Natural killer cell (primary cell): ENCODE data around the gene GNMT. TPM values are rescaled to one million over a fixed set of nuclear protein-coding genes. Genes with fewer than 3 reads are reported as not detected.

Source experiments
- ATAC-seq, 3 donors: fragments of 150-1000 bp in 2 of 3; fragments of 200-7000 bp in 1 of 3; cut with Tn5 transposase; 1 replicate in 1 of 3; 2 replicates in 2 of 3; pipeline ENCODE4 v1.10.0; 2021; ENCODE audit warnings: mild to moderate bottlenecking in 2 of 3, moderate library complexity in 2 of 3
- DNase-seq, 2 donors: peaks; one replicate each; pipeline versions ENCODE4 v3.0.0 to v3.0.0-alpha.2; 2013 to 2021; ENCODE audit warnings: mixed read lengths in 1 of 2
- H3K27ac ChIP-seq: one replicate; pipeline ENCODE4 v1.5.1; 2013; ENCODE audit warnings: mild to moderate bottlenecking, low read length
- H3K27me3 ChIP-seq: one replicate; pipeline ENCODE4 v1.6.1; 2013; ENCODE audit warnings: low read length; ENCODE audit not compliant: control insufficient read depth, insufficient read depth
- H3K36me3 ChIP-seq: one replicate; pipeline ENCODE4 v1.6.1; 2013; ENCODE audit warnings: low read length; ENCODE audit not compliant: control insufficient read depth, insufficient read depth
- H3K4me1 ChIP-seq: one replicate; pipeline ENCODE4 v1.6.1; 2013; ENCODE audit warnings: low read length; ENCODE audit not compliant: control insufficient read depth, insufficient read depth
- H3K4me3 ChIP-seq: one replicate; pipeline ENCODE4 v1.5.1; 2013; ENCODE audit warnings: low read length
- H3K9me3 ChIP-seq: one replicate; pipeline ENCODE4 v1.6.1; 2013; ENCODE audit warnings: low read length; ENCODE audit not compliant: control insufficient read depth, insufficient read depth
- H3K27ac Mint-ChIP-seq, 2 donors: one replicate each; pipeline ENCODE4 v1.8.0; 2022; ENCODE audit warnings: mild to moderate bottlenecking in 2 of 2, mixed read lengths in 2 of 2, moderate library complexity in 1 of 2
- H3K27me3 Mint-ChIP-seq, 2 donors: one replicate each; pipeline ENCODE4 v1.8.0; 2022; ENCODE audit warnings: low read depth in 2 of 2, mixed read lengths in 2 of 2
- H3K36me3 Mint-ChIP-seq: one replicate; pipeline ENCODE4 v1.8.0; 2022; ENCODE audit warnings: mixed read lengths
- H3K4me1 Mint-ChIP-seq, 2 donors: one replicate each; pipeline ENCODE4 v1.8.0; 2022; ENCODE audit warnings: mixed read lengths in 2 of 2
- H3K4me3 Mint-ChIP-seq: one replicate; pipeline ENCODE4 v1.8.0; 2022; ENCODE audit warnings: mild to moderate bottlenecking, moderate library complexity, mixed read lengths
- H3K9me3 Mint-ChIP-seq, 2 donors: one replicate each; pipeline ENCODE4 v1.8.0; 2022; ENCODE audit warnings: mixed read lengths in 2 of 2
- WGBS: methylation state at CpG from one replicate; pipeline ENCODE4 v1.1.7; 2013; ENCODE audit warnings: missing lambda C conversion rate; ENCODE audit not compliant: insufficient coverage; 5-methylcytosine and 5-hydroxymethylcytosine counted together
- intact Hi-C: fragments of 100-400 bp; cut with micrococcal nuclease; formaldehyde crosslinking; loops from one replicate; pipeline ENCODE4 v1.14.2; 2022
- total RNA-seq, 4 donors: library from RNA; stranded (reverse); fragments of 120-200 nt in 1 of 4; gene quantifications; one replicate each; pipeline versions ENCODE4 v1.2.3 to v1.2.4, GENCODE V29; 2013 to 2022
- TF ChIP-seq, protein P1 (sequence below): fragments of 200-600 bp; IDR thresholded peaks from one replicate; pipeline ENCODE4 v1.8.0; 2022; ENCODE audit warnings: antibody characterized with exemption

GNMT gene
- total RNA-seq, 3 donors from 2014 or later (not counting 1 experiment from before 2014, with no cell fraction given): 2.0 to 2.8 (median 2.6) TPM

GRCh38 chr6:42937548-42938427 is 22.8 kb upstream of the GNMT start:
- Mint-ChIP-seq H3K27ac (peak overlapping the region in 1 of 2 donors; percentile 72), H3K27me3 (no peaks in the 10 kb centered on the region), H3K9me3 (no peaks in the 10 kb centered on the region), H3K4me1 (peaks cover 11 to 25% of the 10 kb centered on the region in 2 donors), H3K36me3 (peaks cover 7% of the 10 kb centered on the region), H3K4me3 (no peak overlapping the region)
- no peak for ATAC-seq
- Histone ChIP-seq H3K4me3 (no peak overlapping the region), H3K36me3 (peaks cover 69% of the 10 kb centered on the region), H3K4me1 (peaks cover 13% of the 10 kb centered on the region), H3K9me3 (no peaks in the 10 kb centered on the region), H3K27ac (no peak overlapping the region), H3K27me3 (no peaks in the 10 kb centered on the region)
- DNase-seq: no peak
- WGBS: 93% methylated on average over 13 of the region's 13 CpGs
- TF ChIP-seq, protein P1, sequence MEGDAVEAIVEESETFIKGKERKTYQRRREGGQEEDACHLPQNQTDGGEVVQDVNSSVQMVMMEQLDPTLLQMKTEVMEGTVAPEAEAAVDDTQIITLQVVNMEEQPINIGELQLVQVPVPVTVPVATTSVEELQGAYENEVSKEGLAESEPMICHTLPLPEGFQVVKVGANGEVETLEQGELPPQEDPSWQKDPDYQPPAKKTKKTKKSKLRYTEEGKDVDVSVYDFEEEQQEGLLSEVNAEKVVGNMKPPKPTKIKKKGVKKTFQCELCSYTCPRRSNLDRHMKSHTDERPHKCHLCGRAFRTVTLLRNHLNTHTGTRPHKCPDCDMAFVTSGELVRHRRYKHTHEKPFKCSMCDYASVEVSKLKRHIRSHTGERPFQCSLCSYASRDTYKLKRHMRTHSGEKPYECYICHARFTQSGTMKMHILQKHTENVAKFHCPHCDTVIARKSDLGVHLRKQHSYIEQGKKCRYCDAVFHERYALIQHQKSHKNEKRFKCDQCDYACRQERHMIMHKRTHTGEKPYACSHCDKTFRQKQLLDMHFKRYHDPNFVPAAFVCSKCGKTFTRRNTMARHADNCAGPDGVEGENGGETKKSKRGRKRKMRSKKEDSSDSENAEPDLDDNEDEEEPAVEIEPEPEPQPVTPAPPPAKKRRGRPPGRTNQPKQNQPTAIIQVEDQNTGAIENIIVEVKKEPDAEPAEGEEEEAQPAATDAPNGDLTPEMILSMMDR: no peak
- intact Hi-C loops: no loop called here

GRCh38 chr6:42938428-42938796 is 22.1 kb upstream of the GNMT start:
- peak overlapping the region in 1 of 2 donors; percentile 72 for H3K27ac Mint-ChIP-seq
- intact Hi-C loops: no loop called here
- ATAC-seq: no peak

DNA sequence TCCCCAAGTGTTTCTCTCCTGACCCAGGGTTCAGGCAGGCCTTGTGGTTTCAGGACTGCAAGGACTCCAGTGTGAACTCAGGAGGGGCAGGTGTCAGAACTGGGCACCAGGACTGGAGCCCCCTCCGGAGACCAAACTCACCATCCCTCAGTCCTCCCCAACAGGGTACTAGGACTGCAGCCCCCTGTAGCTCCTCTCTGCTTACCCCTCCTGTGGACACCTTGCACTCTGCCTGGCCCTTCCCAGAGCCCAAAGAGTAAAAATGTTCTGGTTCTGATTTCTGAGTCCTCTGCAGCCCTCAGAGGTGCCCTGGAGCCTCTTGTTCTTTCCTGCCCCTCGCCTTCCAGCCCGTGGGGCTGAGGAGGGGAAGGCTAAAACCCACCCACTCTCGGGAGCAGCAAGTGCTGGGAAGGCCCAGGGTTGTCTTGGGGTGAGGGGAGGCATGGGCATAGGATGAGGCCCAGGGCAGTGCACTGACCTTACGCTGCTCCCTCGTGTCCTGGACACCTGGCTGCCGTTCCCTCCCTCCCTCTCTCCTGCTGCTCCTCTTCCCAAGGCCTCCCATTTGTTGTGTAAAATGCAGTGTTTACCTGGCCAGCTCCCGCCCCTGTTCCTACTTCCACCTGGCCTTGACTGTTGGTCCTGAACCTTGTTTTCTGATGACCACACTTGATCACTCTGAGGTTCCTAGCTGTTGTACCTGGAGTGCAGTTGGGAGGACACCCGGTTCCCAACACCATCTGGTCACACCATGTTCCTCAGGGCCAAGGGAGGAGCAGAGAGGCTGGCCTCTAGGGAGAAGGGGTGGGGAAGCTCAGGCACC is 21.4 kb upstream of the GNMT start:
- H3K9me3 Mint-ChIP-seq: no peaks in the 10 kb centered on the region
- Histone ChIP-seq H3K36me3 (peaks cover 66% of the 10 kb centered on the region), H3K4me1 (peaks cover 5% of the 10 kb centered on the region), H3K27me3 (no peaks in the 10 kb centered on the region), H3K27ac (no peak overlapping the region), H3K9me3 (no peaks in the 10 kb centered on the region), H3K4me3 (no peak overlapping the region)
- ATAC-seq: peak in 1 of 3 donors; percentile 17
- WGBS: 97% methylated on average over 9 of the region's 9 CpGs
- TF ChIP-seq, protein P1: no peak
- H3K27me3 Mint-ChIP-seq: no peaks in the 10 kb centered on the region
- peak overlapping the region in 1 of 2 donors; percentile 64 for H3K27ac Mint-ChIP-seq
- DNase-seq: no peak
- H3K36me3 Mint-ChIP-seq: peaks cover 7% of the 10 kb centered on the region
- H3K4me3 Mint-ChIP-seq: no peak overlapping the region
- intact Hi-C loops: no loop called here
- H3K4me1 Mint-ChIP-seq: peaks cover 5 to 11% of the 10 kb centered on the region in 2 donors

More at GRCh38 chr6:42938428-42938796, 22.1 kb upstream of the GNMT start:
- peaks cover 8% of the 10 kb centered on the region for H3K4me1 ChIP-seq
- TF ChIP-seq, protein P1: no peak
- no peaks in the 10 kb centered on the region for H3K27me3 ChIP-seq
- peaks cover 67% of the 10 kb centered on the region for H3K36me3 ChIP-seq
- no peaks in the 10 kb centered on the region for H3K27me3 Mint-ChIP-seq
- no peak for DNase-seq
- no peaks in the 10 kb centered on the region for H3K9me3 ChIP-seq
- H3K4me3 ChIP-seq: no peak overlapping the region
- 92% methylated on average over 5 of the region's 5 CpGs for WGBS
- H3K9me3 Mint-ChIP-seq: no peaks in the 10 kb centered on the region
- H3K4me1 Mint-ChIP-seq: peaks cover 5 to 19% of the 10 kb centered on the region in 2 donors
- peaks cover 7% of the 10 kb centered on the region for H3K36me3 Mint-ChIP-seq
- H3K27ac ChIP-seq: no peak overlapping the region
- no peak overlapping the region for H3K4me3 Mint-ChIP-seq
